IMR-90 (cell line): ENCODE measurements around the gene CRTAC1. TPM values are rescaled to one million over a fixed set of nuclear protein-coding genes. Genes with fewer than 3 reads are reported as not detected.

ENCODE experiments used
- ATAC-seq: fragments of 200-7000 bp; cut with Tn5 transposase; 2 replicates; pipeline ENCODE4 v1.9.1; 2020; ENCODE audit warnings: low read depth, mild to moderate bottlenecking, moderate library complexity
- BruUV-seq: library from RNA; stranded (reverse); fragments of 400-500 nt; replicated peaks from 2 replicates; lab custom pipeline; 2021; lab: Mats Ljungman, UMichigan
- CTCF ChIA-PET: fragments of 300-600 bp; formaldehyde crosslinking; extraction: SDS; loops from one replicate; lab custom pipeline; 2021; ENCODE audit warnings: antibody characterized with exemption; lab: Yijun Ruan, JAX
- POLR2A ChIA-PET: fragments of 300-600 bp; sonication (Branson Sonifier 250); formaldehyde crosslinking; loops from one replicate; lab custom pipeline; 2022; ENCODE audit warnings: antibody characterized with exemption; ENCODE audit not compliant: unreplicated experiment; lab: Charles Lee
- DNase-seq: peaks from one replicate; pipeline ENCODE4 v3.0.0; 2013
- H2AFZ ChIP-seq: replicated peaks from 2 replicates; pipeline ENCODE3; 2013; ENCODE audit warnings: low read length, mild to moderate bottlenecking; ENCODE audit not compliant: poor library complexity
- H2AK5ac ChIP-seq: 2 replicates; pipeline ENCODE4 v1.6.1; 2013; ENCODE audit warnings: low read depth, low read length, inconsistent platforms
- H2AK9ac ChIP-seq: replicated peaks from 2 replicates; pipeline ENCODE3; 2013; ENCODE audit warnings: mild to moderate bottlenecking, low read depth, low read length, moderate library complexity; ENCODE audit not compliant: poor library complexity
- H2BK120ac ChIP-seq: 2 replicates; pipeline ENCODE4 v1.6.1; 2013; ENCODE audit warnings: low read depth, low read length, inconsistent platforms
- H2BK15ac ChIP-seq: 3 replicates; pipeline ENCODE4 v1.6.1; 2013; ENCODE audit warnings: low read depth, low read length, inconsistent platforms
- H2BK20ac ChIP-seq: 2 replicates; pipeline ENCODE4 v1.6.1; 2013; ENCODE audit warnings: low read depth, mild to moderate bottlenecking, inconsistent platforms, low read length, moderate library complexity
- H2BK5ac ChIP-seq: 2 replicates; pipeline ENCODE4 v1.6.1; 2013; ENCODE audit warnings: mild to moderate bottlenecking, low read depth, low read length, inconsistent platforms; ENCODE audit not compliant: poor library complexity, severe bottlenecking
- H3K14ac ChIP-seq: replicated peaks from 2 replicates; pipeline ENCODE4 v1.6.1; 2013; ENCODE audit warnings: low read depth, low read length, inconsistent platforms
- H3K18ac ChIP-seq: 2 replicates; pipeline ENCODE4 v1.6.1; 2013; ENCODE audit warnings: low read depth, low read length, control low read depth
- H3K23ac ChIP-seq: 2 replicates; pipeline ENCODE4 v1.6.1; 2013; ENCODE audit warnings: low read depth, low read length, inconsistent platforms
- H3K27ac ChIP-seq: 2 replicates; pipeline ENCODE4 v1.5.1; 2013; ENCODE audit warnings: mild to moderate bottlenecking, control low read depth, low read length; ENCODE audit not compliant: insufficient read depth
- H3K27me3 ChIP-seq: 2 replicates; pipeline ENCODE4 v1.6.1; 2013; ENCODE audit warnings: low read length; ENCODE audit not compliant: control insufficient read depth, insufficient read depth
- H3K36me3 ChIP-seq: 2 replicates; pipeline ENCODE4 v1.6.1; 2013; ENCODE audit warnings: low read length, mixed read lengths; ENCODE audit not compliant: control insufficient read depth, insufficient read depth
- H3K4ac ChIP-seq: 2 replicates; pipeline ENCODE4 v1.6.1; 2013; ENCODE audit warnings: low read depth, low read length, inconsistent platforms
- H3K4me1 ChIP-seq: 2 replicates; pipeline ENCODE4 v1.6.1; 2013; ENCODE audit warnings: low read length, mixed read lengths; ENCODE audit not compliant: control insufficient read depth, insufficient read depth
- H3K4me2 ChIP-seq: 2 replicates; pipeline ENCODE4 v1.6.1; 2013; ENCODE audit warnings: low read depth, mild to moderate bottlenecking, control low read depth, low read length, moderate library complexity
- H3K4me3 ChIP-seq: 2 replicates; pipeline ENCODE4 v1.5.1; 2013; ENCODE audit warnings: low read depth, mild to moderate bottlenecking, control low read depth, low read length, moderate library complexity; ENCODE audit not compliant: insufficient read depth
- H3K56ac ChIP-seq: 2 replicates; pipeline ENCODE4 v1.6.1; 2013; ENCODE audit warnings: low read length, inconsistent platforms; ENCODE audit not compliant: insufficient read depth; ENCODE audit errors: extremely low read depth
- H3K79me1 ChIP-seq, 2 experiments: 2 replicates each; pipeline ENCODE4 v1.6.1; 2013; ENCODE audit warnings: low read length in 2 of 2, inconsistent platforms in 1 of 2, low read depth in 1 of 2
- H3K9ac ChIP-seq: 2 replicates; pipeline ENCODE4 v1.6.1; 2013; ENCODE audit warnings: low read depth, low read length, control low read depth
- H3K9me1 ChIP-seq: 2 replicates; pipeline ENCODE4 v1.6.1; 2013; ENCODE audit warnings: low read length, inconsistent platforms; ENCODE audit not compliant: insufficient read depth
- H3K9me3 ChIP-seq: 2 replicates; pipeline ENCODE4 v1.6.1; 2013; ENCODE audit warnings: low read length; ENCODE audit not compliant: control insufficient read depth, insufficient read depth
- H4K20me1 ChIP-seq: 2 replicates; pipeline ENCODE4 v1.6.1; 2013; ENCODE audit warnings: low read length, inconsistent platforms; ENCODE audit not compliant: insufficient read depth
- H4K5ac ChIP-seq: 2 replicates; pipeline ENCODE4 v1.6.1; 2013; ENCODE audit warnings: mild to moderate bottlenecking, low read depth, low read length, control low read depth
- H4K8ac ChIP-seq, 2 experiments: 2 replicates each; pipeline ENCODE4 v1.6.1; 2013; ENCODE audit warnings: low read depth in 2 of 2, low read length in 2 of 2, control low read depth in 1 of 2, inconsistent platforms in 1 of 2
- H4K91ac ChIP-seq: 2 replicates; pipeline ENCODE4 v1.6.1; 2013; ENCODE audit warnings: low read depth, low read length, inconsistent platforms; ENCODE audit not compliant: insufficient read depth
- BHLHE40 ChIP-seq: fragments of 150-350 bp; IDR thresholded peaks from 2 replicates; pipeline ENCODE4 v1.6.1; 2016; ENCODE audit warnings: mild to moderate bottlenecking, low read depth, low read length
- CEBPB ChIP-seq: IDR thresholded peaks from 2 replicates; pipeline ENCODE4 v1.6.1; 2012; ENCODE audit warnings: low read depth, low read length, improper control_type of control experiment
- CTCF ChIP-seq: conservative IDR thresholded peaks from 2 replicates; pipeline ENCODE4 v1.5.1; 2012; ENCODE audit warnings: mild to moderate bottlenecking, low read depth, low read length, improper control_type of control experiment
- ELK1 ChIP-seq: fragments of 150-350 bp; IDR thresholded peaks from 2 replicates; pipeline ENCODE4 v1.6.1; 2016; ENCODE audit warnings: low read depth, mild to moderate bottlenecking, low read length, moderate library complexity, borderline replicate concordance
- FOS ChIP-seq: fragments of 150-350 bp; IDR thresholded peaks from 2 replicates; pipeline ENCODE4 v1.6.1; 2016; ENCODE audit warnings: low read depth, low read length
- MAFK ChIP-seq: IDR thresholded peaks from 2 replicates; pipeline ENCODE4 v1.6.1; 2012; ENCODE audit warnings: low read depth, low read length, improper control_type of control experiment
- MAZ ChIP-seq: IDR thresholded peaks from 2 replicates; pipeline ENCODE4 v1.6.1; 2012; ENCODE audit warnings: low read depth, mild to moderate bottlenecking, low read length, improper control_type of control experiment, moderate library complexity, borderline replicate concordance
- NFE2L2 ChIP-seq: fragments of 150-350 bp; IDR thresholded peaks from 2 replicates; pipeline ENCODE4 v1.6.1; 2016; ENCODE audit warnings: low read depth, mild to moderate bottlenecking, low read length
- POLR2A ChIP-seq: IDR thresholded peaks from 2 replicates; pipeline ENCODE4 v1.6.1; 2012; ENCODE audit warnings: mild to moderate bottlenecking, low read depth, low read length
- RAD21 ChIP-seq: IDR thresholded peaks from 2 replicates; pipeline ENCODE4 v1.6.1; 2012; ENCODE audit warnings: low read length, improper control_type of control experiment
- RFX5 ChIP-seq: IDR thresholded peaks from 2 replicates; pipeline ENCODE4 v1.8.0; 2012; ENCODE audit warnings: low read depth, mild to moderate bottlenecking, low read length, moderate library complexity
- SMC3 ChIP-seq: fragments of 150-350 bp; IDR thresholded peaks from 2 replicates; pipeline ENCODE4 v1.6.1; 2016; ENCODE audit warnings: low read depth, mild to moderate bottlenecking, antibody characterized with exemption, low read length, moderate library complexity
- USF2 ChIP-seq: fragments of 150-350 bp; IDR thresholded peaks from 2 replicates; pipeline ENCODE4 v1.6.1; 2017; ENCODE audit warnings: mild to moderate bottlenecking, antibody characterized with exemption, low read length, low read depth
- WGBS, 2 experiments: methylation state at CpG; one replicate each; pipeline versions ENCODE4 v1.1.5 to v1.1.7; 2013; ENCODE audit warnings: missing lambda C conversion rate in 2 of 2; ENCODE audit not compliant: insufficient read length in 1 of 2; ENCODE audit errors: extremely low coverage in 2 of 2; 5-methylcytosine and 5-hydroxymethylcytosine counted together
- dilution Hi-C: fragments of 300-500 bp; cut with HindIII; formaldehyde crosslinking; loops from one replicate; pipeline ENCODE4 v1.14.3; 2018; ENCODE audit warnings: low sequenced_read_pairs; ENCODE audit not compliant: unreplicated experiment
- in situ Hi-C: fragments of 300-500 bp; cut with MboI; formaldehyde crosslinking; loops from 3 replicates; pipeline ENCODE4 v1.14.3; 2019; ENCODE audit warnings: low sequenced_read_pairs, inconsistent platforms, mixed read lengths
- intact Hi-C: fragments of 100-400 bp; cut with micrococcal nuclease; formaldehyde crosslinking; loops from 2 replicates; pipeline ENCODE4 v1.10.0; 2022
- polyA plus RNA-seq, 3 experiments: library from polyadenylated mRNA; depleted of rRNA; stranded (reverse); fragments of >200 nt; gene quantifications; 2 replicates each; pipeline ENCODE4 v1.2.3, GENCODE V29; 2012; ENCODE audit warnings: low replicate concordance in 1 of 3
- total RNA-seq: library from RNA; depleted of rRNA; stranded (reverse); fragments of >200 nt; gene quantifications from 2 replicates; pipeline ENCODE4 v1.2.3, GENCODE V29; 2012

CRTAC1 gene
- total and polyA plus RNA-seq, 2 of the 4 experiments (the other 2 are of a cell fraction): not detected

- Histone ChIP-seq H4K8ac (no peak overlapping the region), H3K9ac (no peak overlapping the region), H3K4me2 (no peak overlapping the region), H3K4me3 (no peak overlapping the region), H4K20me1 (no peaks in the 10 kb centered on the region), H2AK5ac (no peak overlapping the region), H2BK15ac (no peak overlapping the region), H3K9me3 (no peaks in the 10 kb centered on the region), H2BK120ac (no peak overlapping the region), H3K36me3 (no peaks in the 10 kb centered on the region), H3K14ac (no peak overlapping the region), H3K56ac (no peak overlapping the region), H2BK20ac (no peak overlapping the region), H2AFZ (no peak overlapping the region), H4K91ac (no peak overlapping the region), H2BK5ac (no peak overlapping the region), H3K79me1 (no peaks in the 10 kb centered on the region), H3K27me3 (peaks cover 31% of the 10 kb centered on the region), H2AK9ac (no peak overlapping the region), H3K9me1 (no peaks in the 10 kb centered on the region), H3K18ac (no peak overlapping the region), H4K5ac (no peak overlapping the region), H3K4me1 (no peaks in the 10 kb centered on the region), H3K27ac (no peak overlapping the region), H3K23ac (no peak overlapping the region), H3K4ac (no peak overlapping the region)
- intact Hi-C loops: no loop called here
- DNase-seq (no peak), ATAC-seq (no peak)
- in situ Hi-C loops: no loop called here
- POLR2A ChIA-PET: no interaction called here
- CTCF ChIA-PET: interaction anchor here (2.1 kb wide), 1 partner anchor 10 kb away, joined by 6 read pairs; no protein-coding TSS in a partner anchor
- 52% methylated on average over 2 of the region's 8 CpGs; no CpG with 5 or more reads in 1 of the 2 experiments for WGBS, 2 experiments
- dilution Hi-C loops: no loop called here
- TF ChIP-seq RFX5 (no peak), FOS (no peak), CTCF (no peak), SMC3 (no peak), NFE2L2 (no peak), USF2 (no peak), BHLHE40 (no peak), MAZ (no peak), POLR2A (no peak), CEBPB (no peak), RAD21 (no peak), ELK1 (no peak), MAFK (no peak)
- no TSS peak for BruUV-seq
Observed at GRCh38 chr10:97905276-97905675, 125.1 kb downstream of the CRTAC1 start.
